GM21786 (cell line): ENCODE measurements around the gene KCNJ10.

Source experiments
- ATAC-seq: cut with Tn5 transposase; IDR thresholded peaks from one replicate; pipeline ENCODE4 v1.9.1; 2021; ENCODE audit not compliant: unreplicated experiment

Gene KCNJ10

GRCh38 chr1:159968901-159969300, 101.1 kb downstream of the KCNJ10 start:
- no peak for ATAC-seq

- ATAC-seq: no peak
Measured at GRCh38 chr1:159965263-159965662, 104.7 kb downstream of the KCNJ10 start.

- no peak for ATAC-seq
Measured at GRCh38 chr1:159964144-159964543, 105.8 kb downstream of the KCNJ10 start.

GRCh38 chr1:159962176-159962575, 107.8 kb downstream of the KCNJ10 start:
- ATAC-seq: no peak

GRCh38 chr1:159961636-159962035, 108.3 kb downstream of the KCNJ10 start:
- no peak for ATAC-seq

- no peak for ATAC-seq
Measured at GRCh38 chr1:159960721-159961381, 109.1 kb downstream of the KCNJ10 start.

GRCh38 chr1:159959451-159959850, 110.5 kb downstream of the KCNJ10 start:
- ATAC-seq: no peak

GRCh38 chr1:159958719-159959380, 111.1 kb downstream of the KCNJ10 start:
- ATAC-seq: no peak

GRCh38 chr1:159957824-159958268, 112.1 kb downstream of the KCNJ10 start:
- no peak for ATAC-seq

- no peak for ATAC-seq
Measured at GRCh38 chr1:159955456-159955855, 114.5 kb downstream of the KCNJ10 start.

- no peak for ATAC-seq
Measured at GRCh38 chr1:159953536-159954515, 116.1 kb downstream of the KCNJ10 start, which contains the start of gene SLAMF9. TSS of gene SLAMF9 (minus strand) at chr1:159954237. CDS start at chr1:159954137, 100 bp downstream.

- no peak for ATAC-seq
Measured at GRCh38 chr1:159952932-159953331, 117.0 kb downstream of the KCNJ10 start.

GRCh38 chr1:159951551-159951950, 118.4 kb downstream of the KCNJ10 start:
- no peak for ATAC-seq

- ATAC-seq: no peak
Measured at GRCh38 chr1:159951016-159951415, 118.9 kb downstream of the KCNJ10 start.

- no peak for ATAC-seq
Measured at GRCh38 chr1:159949981-159950381, 120.0 kb downstream of the KCNJ10 start.

GRCh38 chr1:159949123-159949522, 120.8 kb downstream of the KCNJ10 start:
- no peak for ATAC-seq
